DMS53 treated with DMSO at 0.1 percent for 48 hours (cell line): ENCODE measurements around the gene PRDX2.

Experiments used
- DNase-seq: peaks from one replicate; lab custom pipeline; 2025; ENCODE audit not compliant: unreplicated experiment; lab: John Stamatoyannopoulos, UW

Gene PRDX2

DNA sequence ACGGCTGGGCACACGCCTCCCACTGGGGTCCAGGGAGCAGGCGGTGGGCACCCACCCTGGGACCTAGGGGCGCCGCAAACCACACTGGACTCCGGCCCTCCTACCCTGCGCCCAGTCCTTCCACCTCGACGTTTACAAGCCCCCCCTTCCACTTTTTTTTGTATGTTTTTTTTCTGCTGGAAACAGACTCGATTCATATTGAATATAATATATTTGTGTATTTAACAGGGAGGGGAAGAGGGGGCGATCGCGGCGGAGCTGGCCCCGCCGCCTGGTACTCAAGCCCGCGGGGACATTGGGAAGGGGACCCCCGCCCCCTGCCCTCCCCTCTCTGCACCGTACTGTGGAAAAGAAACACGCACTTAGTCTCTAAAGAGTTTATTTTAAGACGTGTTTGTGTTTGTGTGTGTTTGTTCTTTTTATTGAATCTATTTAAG is 8.7 kb downstream of the PRDX2 start:
- DNase-seq, result peak; percentile 29

DNA sequence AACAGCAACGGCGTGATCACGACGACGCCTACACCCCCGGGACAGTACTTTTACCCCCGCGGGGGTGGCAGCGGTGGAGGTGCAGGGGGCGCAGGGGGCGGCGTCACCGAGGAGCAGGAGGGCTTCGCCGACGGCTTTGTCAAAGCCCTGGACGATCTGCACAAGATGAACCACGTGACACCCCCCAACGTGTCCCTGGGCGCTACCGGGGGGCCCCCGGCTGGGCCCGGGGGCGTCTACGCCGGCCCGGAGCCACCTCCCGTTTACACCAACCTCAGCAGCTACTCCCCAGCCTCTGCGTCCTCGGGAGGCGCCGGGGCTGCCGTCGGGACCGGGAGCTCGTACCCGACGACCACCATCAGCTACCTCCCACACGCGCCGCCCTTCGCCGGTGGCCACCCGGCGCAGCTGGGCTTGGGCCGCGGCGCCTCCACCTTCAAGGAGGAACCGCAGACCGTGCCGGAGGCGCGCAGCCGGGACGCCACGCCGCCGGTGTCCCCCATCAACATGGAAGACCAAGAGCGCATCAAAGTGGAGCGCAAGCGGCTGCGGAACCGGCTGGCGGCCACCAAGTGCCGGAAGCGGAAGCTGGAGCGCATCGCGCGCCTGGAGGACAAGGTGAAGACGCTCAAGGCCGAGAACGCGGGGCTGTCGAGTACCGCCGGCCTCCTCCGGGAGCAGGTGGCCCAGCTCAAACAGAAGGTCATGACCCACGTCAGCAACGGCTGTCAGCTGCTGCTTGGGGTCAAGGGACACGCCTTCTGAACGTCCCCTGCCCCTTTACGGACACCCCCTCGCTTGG is 9.3 kb downstream of the PRDX2 start:
- peak; percentile 50 for DNase-seq

DNA sequence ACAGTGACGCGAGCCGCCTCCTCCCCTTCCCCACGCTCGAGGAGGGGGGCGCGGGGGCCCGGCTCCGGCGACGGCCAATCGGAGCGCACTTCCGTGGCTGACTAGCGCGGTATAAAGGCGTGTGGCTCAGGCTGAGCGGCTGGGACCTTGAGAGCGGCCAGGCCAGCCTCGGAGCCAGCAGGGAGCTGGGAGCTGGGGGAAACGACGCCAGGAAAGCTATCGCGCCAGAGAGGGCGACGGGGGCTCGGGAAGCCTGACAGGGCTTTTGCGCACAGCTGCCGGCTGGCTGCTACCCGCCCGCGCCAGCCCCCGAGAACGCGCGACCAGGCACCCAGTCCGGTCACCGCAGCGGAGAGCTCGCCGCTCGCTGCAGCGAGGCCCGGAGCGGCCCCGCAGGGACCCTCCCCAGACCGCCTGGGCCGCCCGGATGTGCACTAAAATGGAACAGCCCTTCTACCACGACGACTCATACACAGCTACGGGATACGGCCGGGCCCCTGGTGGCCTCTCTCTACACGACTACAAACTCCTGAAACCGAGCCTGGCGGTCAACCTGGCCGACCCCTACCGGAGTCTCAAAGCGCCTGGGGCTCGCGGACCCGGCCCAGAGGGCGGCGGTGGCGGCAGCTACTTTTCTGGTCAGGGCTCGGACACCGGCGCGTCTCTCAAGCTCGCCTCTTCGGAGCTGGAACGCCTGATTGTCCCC is 10.1 kb downstream of the PRDX2 start, which contains the start of gene JUNB:
Gene JUNB (plus strand): TSS at position 142 of the 706 bp plus-strand sequence. CDS start 286 bp downstream, at position 428.
- DNase-seq, result peak; percentile 73

GRCh38 chr19:12790628-12791344 is 10.8 kb downstream of the PRDX2 start:
- no peak for DNase-seq

DNA sequence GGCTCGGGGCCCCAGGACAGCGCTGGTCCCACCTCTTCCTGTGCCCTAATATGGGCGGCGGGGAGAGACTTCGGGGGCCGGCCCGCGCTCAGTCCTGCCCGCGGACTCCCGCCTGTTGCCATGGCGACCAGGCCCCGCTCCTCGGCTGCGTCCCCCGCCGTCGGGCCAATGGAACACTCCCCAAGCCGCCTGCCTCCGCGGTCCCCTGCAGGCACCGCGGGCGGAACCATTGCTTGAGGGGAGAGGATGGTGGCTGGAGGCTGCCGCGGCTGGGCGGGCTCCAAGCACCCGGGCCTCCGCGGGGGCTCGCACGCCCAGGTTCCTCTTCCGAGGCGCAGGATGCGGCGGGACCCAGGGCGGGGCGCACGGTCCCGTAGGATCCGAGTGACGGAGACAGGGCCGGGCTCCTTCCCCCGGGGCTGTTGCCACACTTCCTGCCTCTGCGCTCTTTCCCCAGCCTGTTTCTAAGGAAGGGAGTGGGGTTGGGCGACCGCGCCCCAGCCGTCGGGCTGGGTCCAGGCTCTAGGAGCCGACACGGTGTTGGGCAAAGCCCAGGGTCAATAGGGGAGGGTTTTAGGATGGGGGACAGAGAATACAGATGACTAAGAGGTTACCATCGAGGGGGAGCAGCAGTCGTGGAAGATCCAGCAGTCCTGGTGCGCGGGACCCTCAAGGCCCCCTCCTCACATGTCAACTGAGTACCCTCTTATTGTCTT is 11.5 kb downstream of the PRDX2 start:
- DNase-seq, result peak; percentile 89

DNA sequence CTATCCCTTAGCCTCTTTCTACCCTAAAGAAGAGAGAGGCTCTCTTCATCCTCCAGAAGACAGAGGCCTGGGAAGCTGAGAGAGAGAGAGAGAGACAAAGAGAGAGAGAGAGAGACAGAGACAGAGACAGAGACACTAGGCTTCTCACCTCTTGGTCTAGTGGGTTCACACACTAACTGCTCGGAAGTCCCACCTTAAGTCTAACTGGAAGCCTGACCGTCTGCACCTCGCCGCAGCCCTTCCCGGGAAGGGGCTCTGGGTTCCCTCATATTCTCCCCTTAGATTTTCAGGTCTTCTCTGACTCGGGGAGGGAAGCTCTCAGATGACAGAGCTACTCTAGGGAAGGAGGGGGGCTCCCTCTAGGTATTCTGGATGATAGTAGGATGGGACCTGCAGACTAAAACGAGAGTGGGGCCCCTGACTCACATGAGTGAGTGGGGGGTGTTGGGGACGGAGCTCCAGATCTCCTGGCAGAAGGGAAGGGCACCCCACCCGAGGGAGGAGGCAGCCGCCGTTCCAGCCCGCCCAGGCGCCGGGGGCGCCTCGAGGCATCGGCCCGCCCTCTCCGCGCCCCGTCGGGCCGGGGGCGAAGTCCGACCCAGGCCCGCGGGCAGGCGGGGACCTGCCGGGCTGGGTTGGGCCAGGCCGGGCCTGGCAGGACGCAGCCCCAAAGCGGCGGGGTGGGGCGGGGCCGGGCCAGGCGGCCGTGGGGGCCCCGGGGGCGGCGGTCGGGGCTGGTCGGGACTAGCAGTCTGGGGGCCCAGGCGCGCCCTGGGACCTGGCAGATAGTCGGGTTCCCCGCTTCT is 12.3 kb downstream of the PRDX2 start:
- DNase-seq, result no peak

DNA sequence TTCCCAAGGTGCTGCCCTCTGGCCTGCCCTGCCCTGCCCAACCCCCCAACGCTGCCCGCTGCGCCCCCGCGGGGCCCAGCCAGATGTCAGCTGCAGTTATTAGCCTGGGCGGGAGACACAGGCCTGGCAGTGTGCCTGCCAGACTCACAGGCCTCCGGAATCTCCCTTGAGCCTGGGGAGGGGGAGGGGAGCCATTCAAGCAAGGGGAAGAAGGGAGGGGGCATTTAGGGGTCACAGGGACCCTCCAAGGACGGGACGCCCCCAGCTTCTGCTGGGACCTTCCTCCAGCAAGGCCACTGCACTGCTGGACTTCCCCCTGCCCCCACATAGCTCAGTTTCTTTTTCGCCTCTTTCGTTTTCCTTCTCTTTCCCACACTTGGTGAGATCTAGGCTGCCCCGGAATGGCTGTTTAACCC is 12.9 kb downstream of the PRDX2 start:
- DNase-seq, result peak; percentile 10

DNA sequence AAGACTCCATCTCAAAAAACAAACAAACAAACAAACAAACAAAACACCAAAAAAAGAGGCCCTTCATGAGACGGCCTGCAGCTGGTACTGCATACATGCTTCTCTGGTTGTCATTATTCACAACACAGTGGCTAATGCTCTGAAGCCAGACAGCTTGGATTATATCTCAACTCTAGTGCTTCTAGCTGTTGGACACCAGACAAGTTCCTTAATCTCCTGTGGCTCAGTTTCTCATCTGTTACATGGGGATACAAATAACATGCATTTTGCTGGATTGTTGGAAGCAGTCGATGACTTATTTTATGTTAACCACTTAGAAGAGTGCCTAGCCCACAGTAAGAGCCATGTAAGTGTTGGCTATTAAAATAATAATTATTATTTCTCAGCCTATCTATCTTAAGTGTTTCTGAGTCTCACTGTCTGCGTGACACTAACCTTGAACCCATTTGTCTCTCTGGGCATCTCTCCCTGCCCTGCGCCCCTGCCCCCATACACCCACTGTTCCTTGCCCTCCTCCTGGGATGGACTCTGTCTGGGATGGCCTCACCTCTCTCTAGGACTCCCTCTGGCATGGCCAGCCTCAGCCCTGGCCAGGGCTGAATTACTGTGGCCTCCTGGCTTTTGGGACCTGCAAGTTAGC is 13.4 kb downstream of the PRDX2 start:
- DNase-seq, result no peak

DNA sequence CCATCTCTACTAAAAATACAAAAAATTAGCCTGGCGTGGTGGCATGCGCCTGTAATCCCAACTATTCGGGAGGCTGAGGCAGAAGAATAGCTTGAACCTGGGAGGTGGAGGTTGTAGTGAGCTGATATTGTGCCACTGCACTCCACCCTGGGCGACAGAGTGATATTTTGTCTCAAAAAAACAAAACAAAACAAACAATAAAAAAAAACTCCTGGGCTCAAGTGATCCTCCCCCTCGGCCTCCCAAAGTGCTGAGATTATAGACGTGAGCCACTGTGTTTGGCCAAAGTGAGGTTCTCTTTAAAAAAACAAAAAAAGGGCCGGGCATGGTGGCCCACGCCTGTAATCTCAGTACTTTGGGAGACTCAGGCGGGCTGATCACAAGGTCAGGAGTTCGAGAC is 14.1 kb downstream of the PRDX2 start:
- no peak for DNase-seq

- no peak for DNase-seq
These were observed 14.6 kb downstream of the PRDX2 start for GRCh38 chr19:12786952-12787351.

GRCh38 chr19:12786141-12786870 is 15.3 kb downstream of the PRDX2 start:
- DNase-seq, result no peak

DNA sequence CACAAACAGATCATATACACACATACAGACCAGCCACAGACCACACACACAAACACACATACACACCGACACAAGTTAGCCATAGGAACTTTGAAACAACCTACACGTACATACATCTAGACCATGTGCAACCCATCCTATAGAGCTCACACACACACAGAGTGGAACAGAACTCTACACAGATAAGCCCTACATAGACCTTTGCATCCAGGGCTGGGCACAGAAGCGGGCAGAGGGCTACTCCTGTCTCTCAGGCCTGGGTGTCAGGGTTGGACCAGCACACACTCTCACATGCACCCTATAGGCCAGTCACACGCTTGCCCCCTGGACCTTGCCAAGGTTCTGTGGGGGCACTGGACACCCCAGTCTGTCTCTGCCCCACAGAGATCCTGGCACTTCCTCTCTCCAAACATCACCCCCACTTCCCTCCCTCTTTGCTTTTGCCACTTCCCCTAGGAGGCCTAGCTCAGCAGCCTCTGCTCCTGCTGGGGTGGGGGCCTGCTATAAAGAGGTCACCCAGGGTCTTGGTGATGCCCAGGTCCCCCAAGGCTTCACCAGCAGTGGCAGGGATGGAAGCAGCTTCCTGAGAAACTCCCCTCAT is 16.1 kb downstream of the PRDX2 start:
- no peak for DNase-seq

DNA sequence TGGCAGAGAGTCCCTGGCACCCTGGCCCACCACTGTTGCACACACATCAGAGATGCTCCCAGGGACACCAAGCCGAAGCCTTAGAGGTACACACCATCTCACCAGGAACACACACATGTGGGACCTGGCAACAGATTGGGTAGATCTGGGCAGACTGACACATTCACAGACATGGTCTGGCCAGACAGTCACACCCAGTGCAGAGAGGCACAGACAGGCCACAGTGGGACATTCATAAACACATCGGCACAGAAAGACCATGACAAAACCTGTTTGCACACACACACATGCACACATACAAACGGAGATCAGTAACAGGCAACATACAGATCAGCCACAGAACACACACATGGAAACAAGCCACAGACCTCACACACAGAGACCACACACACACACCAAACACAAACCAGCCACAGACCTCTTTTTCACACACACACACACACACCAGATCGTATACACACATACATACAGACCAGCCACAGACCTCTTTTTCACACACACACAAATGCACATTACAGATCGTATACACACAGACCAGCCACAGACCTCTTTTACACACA is 16.6 kb downstream of the PRDX2 start:
- no peak for DNase-seq

GRCh38 chr19:12784394-12784870 is 17.2 kb downstream of the PRDX2 start:
- DNase-seq, result no peak

- DNase-seq, result no peak
These were observed 17.7 kb downstream of the PRDX2 start for GRCh38 chr19:12783849-12784393.

DNA sequence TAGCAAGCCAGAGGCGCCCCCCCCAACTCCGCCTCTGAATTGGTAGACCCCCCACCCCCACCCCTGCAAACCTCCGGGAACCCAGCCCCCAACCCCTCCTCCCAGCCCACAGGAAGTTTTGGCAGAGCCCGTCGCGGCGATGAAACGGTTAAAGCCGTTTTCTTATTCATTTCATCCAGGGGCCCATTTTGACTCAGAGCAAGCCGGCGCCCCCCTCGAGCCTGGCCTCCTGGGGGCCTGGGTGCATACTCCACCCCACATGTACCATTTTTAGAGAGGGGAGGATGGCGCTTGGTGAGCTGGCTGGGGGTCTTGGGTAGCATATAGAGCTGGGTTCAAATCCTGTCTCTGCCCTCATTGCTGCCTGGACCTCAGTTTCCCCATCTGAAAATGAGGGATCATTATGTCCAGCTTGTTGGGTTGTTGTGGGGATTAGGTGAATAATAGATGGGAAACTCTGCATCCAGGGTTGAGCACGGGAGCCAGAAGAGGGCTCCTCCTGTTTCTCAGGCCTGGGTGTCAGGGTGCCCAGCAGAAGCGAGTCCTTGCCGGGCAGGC is 18.2 kb downstream of the PRDX2 start:
- no peak for DNase-seq

DNA sequence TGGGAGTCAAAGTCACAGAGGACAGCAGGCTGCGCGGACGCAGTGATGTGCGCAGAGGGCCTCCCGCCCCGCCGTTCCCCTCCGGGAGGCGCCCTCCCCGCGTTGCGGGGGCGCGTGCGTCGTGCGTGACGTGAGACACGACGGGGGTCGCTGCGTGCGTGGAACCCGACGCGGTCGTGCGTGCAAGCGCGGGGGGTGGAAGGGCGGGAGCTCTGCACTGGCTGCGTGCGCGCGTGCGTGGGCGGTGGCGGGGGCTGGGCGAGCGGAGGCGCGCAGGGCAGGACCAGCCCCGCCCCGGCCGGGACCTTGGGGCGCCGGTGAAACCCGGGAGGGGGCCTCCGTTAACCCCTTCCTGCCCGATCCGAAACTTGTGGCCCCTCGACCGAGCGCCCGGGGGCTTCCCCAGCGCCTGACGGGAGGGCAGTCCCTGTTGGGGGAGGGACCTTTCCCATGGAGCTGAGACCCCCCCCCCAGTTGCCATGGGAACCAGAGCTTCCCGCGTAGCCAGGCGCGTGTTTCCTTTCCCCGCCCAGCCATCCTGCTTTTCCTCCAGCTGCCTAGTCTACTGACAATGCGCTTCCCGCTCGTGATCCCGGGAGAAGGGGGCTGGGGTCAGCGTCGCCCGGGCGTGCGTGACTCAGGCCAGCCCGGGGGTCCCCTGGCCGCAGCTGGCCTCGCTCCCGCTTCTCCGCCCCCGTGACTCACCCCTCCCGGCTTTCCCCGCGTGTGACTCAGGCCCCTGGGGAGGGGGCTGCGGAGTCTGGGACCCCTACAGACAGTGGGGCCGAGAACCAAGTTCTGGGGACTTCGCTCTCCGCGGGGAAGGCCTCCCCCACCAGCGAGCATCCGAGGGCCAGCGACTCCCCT is 18.9 kb downstream of the PRDX2 start:
- DNase-seq, result no peak
